Endothelial cell (in vitro differentiated cells): ENCODE results near the gene PDE4B. TPM values are rescaled to one million over a fixed set of nuclear protein-coding genes. Genes with fewer than 3 reads are reported as not detected.
"Not testable (repeated sequence)": the region's sequence is repeated elsewhere in the genome, so short reads cannot be mapped to it uniquely, and the experiment has no call there.

ENCODE experiments used
- DNase-seq: peaks from one replicate; pipeline ENCODE4 v3.0.0; 2021; ENCODE audit warnings: low spot score
- H3K27ac Mint-ChIP-seq: one replicate; pipeline ENCODE4 v1.8.0; 2021; ENCODE audit warnings: mixed read lengths, inconsistent platforms; ENCODE audit not compliant: unreplicated experiment
- H3K27me3 Mint-ChIP-seq: one replicate; pipeline ENCODE4 v1.8.0; 2021; ENCODE audit warnings: mild to moderate bottlenecking, moderate library complexity, mixed read lengths, inconsistent platforms; ENCODE audit not compliant: unreplicated experiment
- H3K36me3 Mint-ChIP-seq: one replicate; pipeline ENCODE4 v1.8.0; 2021; ENCODE audit warnings: mild to moderate bottlenecking, low read depth, mixed read lengths, inconsistent platforms; ENCODE audit not compliant: unreplicated experiment
- H3K4me1 Mint-ChIP-seq: one replicate; pipeline ENCODE4 v1.8.0; 2021; ENCODE audit warnings: mild to moderate bottlenecking, mixed read lengths, inconsistent platforms; ENCODE audit not compliant: unreplicated experiment
- H3K4me3 Mint-ChIP-seq: one replicate; pipeline ENCODE4 v1.8.0; 2021; ENCODE audit warnings: mild to moderate bottlenecking, mixed read lengths, inconsistent platforms; ENCODE audit not compliant: unreplicated experiment
- H3K9me3 Mint-ChIP-seq: one replicate; pipeline ENCODE4 v1.8.0; 2021; ENCODE audit warnings: mixed read lengths, inconsistent platforms; ENCODE audit not compliant: unreplicated experiment
- total RNA-seq: library from RNA; stranded (reverse); fragmentation: NEBNext Ultra II Directional; extraction: Animal tissue kit (Norgen Biotek cat#: 25700); gene quantifications from one replicate; pipeline ENCODE4 v1.2.1, GENCODE V29; 2021; ENCODE audit not compliant: unreplicated experiment
- TF ChIP-seq, protein P1 (sequence below): fragments of 200-600 bp; sonication (generic); IDR thresholded peaks from one replicate; pipeline ENCODE4 v1.5.0; 2021; ENCODE audit warnings: antibody characterized with exemption; ENCODE audit not compliant: unreplicated experiment

The PDE4B gene
- total RNA-seq, 1 donor from 2014 or later, result 45.6 TPM

DNA sequence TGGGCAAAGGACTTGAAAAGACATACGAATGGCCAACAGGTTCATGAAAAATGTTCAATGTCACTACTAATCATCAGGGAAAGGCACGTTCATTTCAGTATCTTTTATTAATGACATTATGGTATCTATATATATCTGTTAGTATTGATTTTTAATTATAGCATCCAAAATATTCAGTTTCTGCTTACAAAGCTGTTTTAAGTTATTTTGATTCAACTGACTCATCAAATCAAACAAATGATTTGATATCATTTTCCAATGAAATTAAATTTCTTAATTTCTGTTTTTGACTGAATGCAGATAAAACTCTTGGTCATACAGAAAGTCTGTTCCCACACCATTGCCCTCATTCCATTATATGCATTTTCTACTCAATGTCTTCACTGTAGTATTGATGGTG is 315.9 kb downstream of the PDE4B start:
- Mint-ChIP-seq H3K27me3 (no peaks in the 10 kb centered on the region), H3K36me3 (no peaks in the 10 kb centered on the region), H3K4me3 (no peak overlapping the region), H3K27ac (no peak overlapping the region), H3K9me3 (no peaks in the 10 kb centered on the region), H3K4me1 (no peaks in the 10 kb centered on the region)
- no peak for DNase-seq
- TF ChIP-seq, protein P1, sequence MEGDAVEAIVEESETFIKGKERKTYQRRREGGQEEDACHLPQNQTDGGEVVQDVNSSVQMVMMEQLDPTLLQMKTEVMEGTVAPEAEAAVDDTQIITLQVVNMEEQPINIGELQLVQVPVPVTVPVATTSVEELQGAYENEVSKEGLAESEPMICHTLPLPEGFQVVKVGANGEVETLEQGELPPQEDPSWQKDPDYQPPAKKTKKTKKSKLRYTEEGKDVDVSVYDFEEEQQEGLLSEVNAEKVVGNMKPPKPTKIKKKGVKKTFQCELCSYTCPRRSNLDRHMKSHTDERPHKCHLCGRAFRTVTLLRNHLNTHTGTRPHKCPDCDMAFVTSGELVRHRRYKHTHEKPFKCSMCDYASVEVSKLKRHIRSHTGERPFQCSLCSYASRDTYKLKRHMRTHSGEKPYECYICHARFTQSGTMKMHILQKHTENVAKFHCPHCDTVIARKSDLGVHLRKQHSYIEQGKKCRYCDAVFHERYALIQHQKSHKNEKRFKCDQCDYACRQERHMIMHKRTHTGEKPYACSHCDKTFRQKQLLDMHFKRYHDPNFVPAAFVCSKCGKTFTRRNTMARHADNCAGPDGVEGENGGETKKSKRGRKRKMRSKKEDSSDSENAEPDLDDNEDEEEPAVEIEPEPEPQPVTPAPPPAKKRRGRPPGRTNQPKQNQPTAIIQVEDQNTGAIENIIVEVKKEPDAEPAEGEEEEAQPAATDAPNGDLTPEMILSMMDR, result no peak

DNA sequence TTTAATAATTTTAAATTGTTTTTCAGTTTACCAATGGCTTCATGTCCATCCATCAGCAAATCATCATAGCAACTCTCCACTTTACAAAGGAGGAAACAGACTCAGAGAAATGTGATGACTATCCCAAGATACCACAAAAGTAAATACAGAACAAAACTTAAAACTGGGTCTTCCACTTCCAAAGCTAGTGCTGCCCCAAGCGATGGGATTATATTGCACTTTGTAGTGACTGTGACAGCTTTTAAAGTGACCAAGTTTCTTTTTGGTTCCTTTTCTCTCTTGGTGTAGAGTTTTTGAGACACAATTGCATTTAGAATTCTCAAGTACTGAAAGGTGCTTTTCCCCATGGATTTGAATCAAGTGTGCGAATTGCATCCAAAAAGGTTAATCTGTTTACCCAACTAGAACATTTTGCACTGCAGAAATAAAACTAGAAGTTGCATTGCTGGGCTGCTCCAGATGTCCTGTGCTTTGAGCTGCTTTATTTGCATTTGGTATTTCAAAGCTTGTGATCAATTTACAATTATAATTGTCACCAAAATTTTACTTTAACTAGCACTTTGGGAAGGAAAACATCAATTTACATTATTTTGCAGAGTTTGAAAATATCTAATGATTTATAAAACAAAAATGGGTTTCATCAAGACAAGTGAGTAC is 320.2 kb downstream of the PDE4B start:
- Mint-ChIP-seq H3K27me3 (no peaks in the 10 kb centered on the region), H3K4me3 (no peak overlapping the region), H3K4me1 (no peaks in the 10 kb centered on the region), H3K9me3 (no peaks in the 10 kb centered on the region), H3K36me3 (no peaks in the 10 kb centered on the region), H3K27ac (no peak overlapping the region)
- no peak for DNase-seq
- TF ChIP-seq, protein P1, result no peak

DNA sequence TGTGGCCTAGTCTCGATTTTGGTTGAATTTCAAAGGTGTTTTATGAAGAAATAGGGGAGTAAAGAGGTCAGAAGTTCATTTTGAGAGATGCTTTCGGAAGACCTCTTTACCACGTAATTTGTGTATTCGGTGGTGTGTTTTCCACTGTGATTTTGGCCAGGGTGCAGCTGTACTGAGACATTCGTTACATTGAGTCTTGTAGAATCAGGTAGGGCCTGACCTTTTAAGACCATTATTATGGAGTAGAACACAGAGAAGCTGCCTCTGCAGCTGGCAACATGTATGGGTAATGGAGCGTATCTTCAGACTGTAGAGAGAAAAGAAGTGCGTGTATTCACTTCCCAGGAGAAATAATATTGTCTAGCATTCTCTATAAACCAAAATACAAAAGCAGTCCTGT is 326.5 kb downstream of the PDE4B start:
- DNase-seq, result no peak
- Mint-ChIP-seq H3K27ac (no peak overlapping the region), H3K4me1 (peaks cover 3% of the 10 kb centered on the region), H3K4me3 (no peak overlapping the region), H3K36me3 (no peaks in the 10 kb centered on the region), H3K27me3 (peaks cover 2% of the 10 kb centered on the region), H3K9me3 (no peaks in the 10 kb centered on the region)
- TF ChIP-seq, protein P1, result no peak

DNA sequence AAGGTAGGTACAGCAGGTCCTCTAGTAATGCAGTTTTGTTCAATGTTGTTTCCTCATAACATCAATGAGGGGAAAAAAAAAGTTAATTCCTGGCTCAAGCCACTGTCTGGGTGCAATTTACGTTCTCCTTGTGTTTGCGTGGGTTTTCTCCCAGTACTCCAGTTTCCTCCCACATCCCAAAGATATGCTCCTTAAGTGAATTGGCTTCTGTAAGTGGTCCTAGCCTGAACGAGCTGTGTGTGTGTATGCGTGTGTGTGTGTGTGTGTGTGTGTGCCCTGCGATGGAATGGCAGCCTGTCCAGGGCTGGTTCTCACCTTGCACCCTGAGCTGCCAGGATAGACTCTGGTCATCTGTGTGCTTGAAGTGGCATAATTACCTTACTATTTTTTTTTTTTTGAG is 332.0 kb downstream of the PDE4B start:
- Mint-ChIP-seq H3K9me3 (no peaks in the 10 kb centered on the region), H3K4me1 (peaks cover 3% of the 10 kb centered on the region), H3K36me3 (no peaks in the 10 kb centered on the region), H3K4me3 (no peak overlapping the region), H3K27me3 (peaks cover 2% of the 10 kb centered on the region), H3K27ac (no peak overlapping the region)
- TF ChIP-seq, protein P1, result no peak
- DNase-seq, result no peak

DNA sequence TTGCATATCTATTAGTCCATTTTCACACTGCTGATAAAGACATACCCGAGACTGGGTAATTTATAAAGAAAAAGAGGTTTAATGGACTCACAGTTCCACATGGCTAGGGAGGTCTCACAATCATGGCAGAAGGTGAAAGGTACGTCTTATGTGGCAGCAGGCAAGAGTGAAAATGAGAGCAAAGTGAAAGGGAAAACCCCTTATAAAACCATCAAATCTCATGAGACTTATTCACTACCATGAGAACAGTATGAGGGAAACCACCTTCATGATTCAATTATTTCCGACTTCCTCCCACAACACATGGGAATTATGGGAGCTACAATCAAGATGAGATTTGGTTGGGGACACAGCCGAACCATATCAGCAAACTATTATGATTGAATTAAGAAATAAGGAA is 335.9 kb downstream of the PDE4B start:
- DNase-seq, H3K9me3 Mint-ChIP-seq, H3K36me3 Mint-ChIP-seq, H3K27me3 Mint-ChIP-seq, H3K4me3 Mint-ChIP-seq, H3K27ac Mint-ChIP-seq: not testable (repeated sequence)
- peaks cover 15% of the 10 kb centered on the region for H3K4me1 Mint-ChIP-seq
